Stromal cell of bone marrow (primary cell): ENCODE results near the gene UFD1.

Source experiments
- DNase-seq: peaks from one replicate; pipeline ENCODE4 v3.0.0-alpha.2; 2012; ENCODE audit warnings: low read depth

UFD1 gene

GRCh38 chr22:19467912-19468311 lies 11.1 kb downstream of the UFD1 start:
- DNase-seq = no peak

- no peak for DNase-seq
These were observed 11.9 kb downstream of the UFD1 start for GRCh38 chr22:19466848-19467752.

DNA sequence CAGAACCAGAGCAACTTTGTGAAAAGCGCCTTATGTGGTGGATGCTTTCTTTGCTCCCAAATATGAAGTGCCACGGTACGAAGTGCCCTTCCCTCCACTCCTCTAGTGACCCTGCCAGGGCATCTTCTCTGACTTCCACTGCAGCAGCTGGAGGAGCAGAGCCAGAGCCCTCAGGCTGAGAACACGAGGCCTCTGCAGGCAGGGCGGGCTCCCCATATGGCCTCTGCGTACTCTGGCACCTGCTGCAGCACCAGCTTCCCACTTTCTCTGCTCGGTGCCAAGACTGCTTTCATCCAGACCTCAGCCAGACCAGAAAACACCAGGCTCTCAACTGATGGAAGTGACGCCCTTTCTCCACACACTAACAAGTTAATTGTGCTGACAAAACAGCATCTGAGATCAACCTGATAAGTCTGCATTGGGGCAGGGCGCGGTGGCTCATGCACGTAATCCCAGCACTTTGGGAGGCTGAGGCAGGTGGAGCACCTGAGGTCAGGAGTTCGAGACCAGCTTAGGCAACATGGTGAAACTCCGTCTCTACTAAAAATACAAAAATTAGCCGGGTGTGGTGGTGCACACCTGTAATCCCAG lies 12.8 kb downstream of the UFD1 start:
- DNase-seq = no peak

- DNase-seq = no peak
These were observed 14.0 kb downstream of the UFD1 start for GRCh38 chr22:19464975-19465374.

GRCh38 chr22:19464546-19464945 lies 14.4 kb downstream of the UFD1 start:
- no peak for DNase-seq

DNA sequence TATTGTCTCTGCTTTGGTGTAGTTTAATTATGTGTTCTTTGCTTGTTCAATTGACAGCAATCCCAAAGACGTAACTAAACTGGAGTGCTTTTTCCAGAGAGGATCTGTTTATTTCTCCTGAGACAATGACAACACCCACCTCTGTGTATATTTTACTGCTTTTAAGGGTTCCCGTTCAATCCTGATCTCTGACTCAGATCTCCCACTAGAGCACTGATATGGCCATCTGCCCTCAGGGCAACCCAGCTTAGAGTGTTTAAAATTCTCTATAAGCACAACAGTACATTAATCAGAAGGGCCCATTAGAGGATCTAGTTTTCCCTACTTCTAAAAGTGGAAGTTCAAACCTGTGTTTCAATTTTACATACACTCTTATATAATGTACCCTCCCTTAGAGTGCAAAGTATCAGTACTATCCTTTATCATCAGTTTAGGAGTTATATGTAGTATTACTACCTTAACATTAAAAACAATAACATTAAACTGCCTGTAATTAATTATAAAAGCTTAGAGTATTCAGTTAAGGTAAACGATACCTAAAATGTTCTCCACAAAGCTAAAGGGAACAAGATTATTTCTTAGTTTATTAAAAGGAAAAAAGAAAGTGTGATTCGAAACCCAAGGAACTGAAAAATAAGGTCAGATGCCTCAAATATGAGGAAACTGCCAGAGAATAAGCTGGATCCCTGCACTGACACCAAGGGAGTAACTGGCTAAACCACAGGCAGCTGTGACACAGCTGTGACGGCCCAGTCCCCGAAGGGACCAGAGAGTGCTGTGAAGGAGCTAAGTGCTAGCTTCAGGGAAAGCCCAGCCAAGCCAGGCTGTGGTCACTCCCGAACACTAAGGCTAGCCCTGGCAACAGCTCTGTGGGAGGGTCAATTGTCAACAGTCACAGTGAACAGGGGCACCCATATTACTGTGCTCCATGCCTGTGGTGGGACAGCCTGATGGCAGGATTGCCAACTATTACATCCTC lies 15.2 kb downstream of the UFD1 start:
- DNase-seq = peak; percentile 39

GRCh38 chr22:19463008-19463407 lies 16.0 kb downstream of the UFD1 start:
- no peak for DNase-seq

- no peak for DNase-seq
These were observed 17.5 kb downstream of the UFD1 start for GRCh38 chr22:19461506-19461905.

DNA sequence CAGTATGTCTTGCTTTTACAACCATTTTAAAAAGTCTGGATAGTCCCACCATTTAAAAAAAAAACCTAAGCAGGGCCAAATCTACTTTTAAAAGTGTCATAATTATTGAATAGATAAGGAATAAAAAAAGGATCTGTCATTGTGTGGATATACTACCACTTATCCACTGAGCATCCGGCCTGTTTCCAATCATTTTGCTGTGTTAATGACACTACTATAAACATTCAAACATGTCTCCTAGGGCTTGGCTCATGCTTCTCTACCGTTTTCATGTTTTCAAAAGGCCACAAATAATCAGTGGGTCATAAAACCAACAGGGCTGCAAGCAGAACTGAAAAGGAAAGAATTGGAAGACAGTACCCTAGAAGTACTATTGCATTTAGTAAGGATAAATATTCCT lies 19.0 kb downstream of the UFD1 start:
- DNase-seq = no peak

- DNase-seq = no peak
These were observed 21.1 kb downstream of the UFD1 start for GRCh38 chr22:19457828-19458428.

DNA sequence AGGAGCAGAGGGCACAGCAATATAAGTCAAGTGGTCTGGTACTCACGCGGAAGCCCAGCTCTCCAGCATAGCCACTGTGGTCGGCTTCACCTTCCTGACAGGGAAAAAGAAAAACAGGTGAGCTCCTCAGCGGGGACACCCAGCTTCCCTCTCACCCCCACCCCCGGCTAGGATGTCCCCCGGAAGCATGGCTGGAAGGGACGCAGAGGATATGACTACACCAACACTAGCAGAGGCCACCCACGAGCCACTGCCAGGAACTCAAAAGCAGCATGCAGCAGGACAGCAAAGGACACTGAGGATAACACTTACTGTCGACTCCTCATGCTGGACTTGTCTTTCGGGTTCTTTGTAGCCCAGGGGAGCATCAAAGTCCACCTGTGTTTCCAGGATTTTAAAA lies 22.5 kb downstream of the UFD1 start:
- no peak for DNase-seq

GRCh38 chr22:19455585-19456370 lies 23.2 kb downstream of the UFD1 start:
- no peak for DNase-seq

DNA sequence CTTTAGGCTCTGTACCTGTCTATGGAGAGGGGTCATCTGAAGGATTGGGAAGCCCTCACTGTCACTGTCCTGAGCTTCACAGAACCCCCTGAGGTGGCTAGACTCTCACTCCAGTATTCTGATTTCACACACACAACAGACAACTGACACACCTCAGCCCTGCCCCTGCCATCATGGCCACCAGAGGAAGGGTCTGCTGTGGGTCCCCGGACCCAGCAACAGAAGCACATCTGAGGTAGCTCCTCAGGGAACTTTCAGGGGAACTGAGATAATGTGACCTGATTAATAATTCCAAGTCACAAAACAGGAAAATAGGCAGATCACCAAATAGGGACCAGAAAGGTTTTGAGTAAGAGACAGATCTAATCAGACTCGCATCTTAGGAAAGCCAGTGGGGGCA lies 24.0 kb downstream of the UFD1 start:
- DNase-seq = no peak

DNA sequence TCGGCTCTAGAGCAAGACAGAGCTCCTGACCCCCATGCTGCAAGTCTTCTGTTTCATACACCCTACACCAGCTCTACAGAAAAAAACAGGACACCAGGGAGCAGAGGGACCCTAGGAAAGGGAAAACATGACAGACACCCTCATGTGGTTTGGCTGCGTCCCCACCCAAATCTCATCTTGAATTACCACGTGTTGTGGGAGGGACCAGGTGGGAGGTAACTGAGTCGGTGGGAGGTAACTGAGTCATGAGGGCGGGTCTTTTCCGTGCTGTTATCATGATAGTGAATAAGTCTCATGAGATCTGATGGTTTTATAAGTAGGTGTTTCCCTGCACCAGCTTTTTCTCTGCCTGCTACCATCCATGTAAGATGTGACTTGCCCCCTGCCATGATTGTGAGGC lies 24.8 kb downstream of the UFD1 start:
- no peak for DNase-seq

DNA sequence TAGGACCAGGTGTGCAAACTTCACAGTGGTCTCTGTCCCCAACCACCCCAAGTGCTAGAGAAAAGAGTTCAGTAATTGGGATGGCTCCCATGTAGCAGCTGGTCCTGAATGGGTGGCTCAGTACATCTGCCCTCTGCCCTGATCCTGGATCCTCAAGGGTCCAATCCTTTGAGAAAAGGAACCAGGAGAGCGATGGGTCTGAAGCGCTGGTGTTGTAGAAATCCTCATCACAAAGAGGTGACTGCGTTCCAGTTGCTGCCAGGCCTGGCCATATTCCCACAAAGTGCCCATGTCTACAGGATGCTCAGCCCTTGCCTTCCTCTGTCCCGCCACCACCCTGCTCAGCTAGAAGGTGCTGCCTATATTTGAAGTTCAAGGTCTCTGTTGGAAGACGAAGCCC lies 25.3 kb downstream of the UFD1 start:
- no peak for DNase-seq

GRCh38 chr22:19451570-19451969 lies 27.4 kb downstream of the UFD1 start:
- DNase-seq = no peak

DNA sequence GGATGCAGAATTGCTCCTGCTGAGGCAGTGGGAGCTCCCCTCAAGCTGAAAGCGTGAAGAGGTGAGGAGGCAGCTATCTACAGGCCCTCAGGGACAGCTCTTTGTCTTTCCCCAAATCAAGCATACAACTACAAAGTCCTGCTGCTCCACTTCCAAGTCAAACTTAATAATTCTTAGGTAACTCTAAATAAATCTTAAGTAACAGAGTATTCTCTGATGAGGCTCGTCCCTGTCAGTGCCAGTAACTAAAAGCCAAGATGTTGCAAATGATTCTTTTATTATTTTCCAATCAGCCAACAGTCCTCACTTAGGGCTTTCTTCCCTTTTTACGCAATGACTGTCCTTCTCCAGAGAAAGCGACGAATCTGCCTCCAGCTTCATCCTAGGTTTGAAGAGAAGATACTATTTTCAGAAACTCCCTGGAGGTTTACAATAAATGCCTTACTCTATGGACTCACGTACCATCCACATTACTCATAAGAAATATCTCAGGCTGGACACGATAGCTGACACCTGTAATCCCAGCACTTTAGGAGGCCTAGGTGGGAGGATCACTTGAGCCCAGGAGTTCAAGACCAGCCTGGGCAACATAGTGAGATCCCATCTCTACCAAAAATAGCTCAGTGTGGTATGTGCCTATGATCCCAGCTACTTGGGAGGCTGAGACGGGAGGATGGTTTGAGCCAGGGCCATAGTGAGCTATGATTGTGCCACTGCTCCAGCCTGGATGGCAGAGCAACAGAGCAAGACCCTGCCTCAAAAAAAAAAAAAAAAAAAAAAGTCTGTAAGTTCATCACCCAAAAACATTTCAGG lies 28.4 kb downstream of the UFD1 start:
- no peak for DNase-seq

DNA sequence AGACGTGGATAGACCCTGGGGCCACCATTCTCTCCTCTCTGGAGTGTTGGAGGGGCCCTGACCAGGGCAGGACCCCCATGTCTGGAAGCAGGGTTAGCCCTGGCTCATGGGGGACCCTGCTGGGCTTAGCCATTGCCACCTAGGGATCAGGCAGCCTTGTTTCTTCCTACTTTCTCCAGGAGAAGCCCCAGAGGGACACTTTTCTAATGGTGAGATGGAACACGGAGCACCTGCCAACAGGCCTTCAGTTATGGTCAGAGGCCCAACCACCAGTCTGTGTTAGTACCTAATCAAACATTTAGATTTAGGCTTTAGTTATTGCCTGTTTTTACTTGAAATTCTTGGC lies 29.6 kb downstream of the UFD1 start:
- DNase-seq = no peak

DNA sequence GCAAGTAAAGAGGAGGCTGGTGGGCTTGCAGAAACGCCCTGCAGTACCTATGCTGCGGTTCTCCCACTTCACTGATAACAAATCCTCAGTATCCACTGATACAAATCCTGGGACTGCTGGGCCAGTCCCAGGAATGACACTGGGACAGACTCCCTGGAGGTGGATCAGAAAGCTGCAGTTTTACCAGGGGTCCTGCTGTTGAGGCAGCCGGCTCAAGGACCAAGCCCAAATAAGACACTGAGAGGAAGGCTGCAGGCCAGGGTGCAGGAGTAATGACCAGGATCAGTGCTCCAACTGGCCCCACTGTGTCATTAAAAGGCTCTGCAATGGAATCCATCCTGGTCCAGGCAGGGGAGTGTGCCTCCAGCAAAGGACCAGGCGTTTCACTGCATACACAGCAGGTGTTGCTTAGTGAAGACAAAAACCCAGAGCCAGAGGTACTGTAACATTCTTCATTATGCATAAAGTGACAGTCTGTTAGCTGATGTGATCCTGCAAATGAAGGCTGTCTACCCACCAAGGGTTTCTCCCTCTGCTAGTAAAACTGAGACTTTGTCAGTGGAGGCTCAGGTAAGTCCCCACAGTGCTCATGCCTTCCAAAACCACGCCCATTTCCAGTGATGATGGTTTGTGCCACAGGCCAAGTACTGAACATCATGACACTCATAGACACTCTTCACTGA lies 30.1 kb downstream of the UFD1 start:
- DNase-seq = no peak

DNA sequence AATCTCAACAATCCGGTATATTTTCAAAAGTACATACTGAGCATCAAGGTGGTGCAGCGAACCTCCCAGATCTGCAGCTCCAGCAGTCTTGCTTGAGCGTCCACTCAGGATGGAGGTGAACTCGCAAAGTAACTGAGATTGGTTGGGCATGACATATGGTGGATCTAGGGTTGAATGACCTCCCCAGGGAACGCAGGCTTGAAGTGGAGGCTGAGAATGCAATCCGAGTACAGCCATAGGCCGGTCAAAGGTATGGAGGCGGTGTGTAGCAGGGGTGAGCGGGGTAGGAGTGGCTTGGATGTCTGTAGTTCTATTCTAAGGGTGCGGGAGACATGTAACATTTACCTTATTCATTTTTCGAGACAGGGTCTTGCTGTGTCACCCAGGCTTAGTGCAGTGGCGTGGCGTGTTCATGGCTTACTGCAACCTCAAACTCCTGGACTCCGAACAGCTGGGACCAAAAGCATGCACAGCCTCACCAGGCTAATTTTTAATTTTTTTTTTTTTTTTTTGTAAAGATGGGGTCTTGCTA lies 30.9 kb downstream of the UFD1 start:
- no peak for DNase-seq
